GM12878 (cell line): ENCODE data around the gene TFF1. TPM values are rescaled to one million over a fixed set of nuclear protein-coding genes. Genes with fewer than 3 reads are reported as not detected.

Experiments used
- ATAC-seq: fragments of 200-7000 bp; cut with Tn5 transposase; 3 replicates; pipeline ENCODE4 v1.9.1; 2020; ENCODE audit warnings: mild to moderate bottlenecking, moderate library complexity
- BruUV-seq: library from RNA; stranded (reverse); fragments of 400-500 nt; replicated peaks from 2 replicates; lab custom pipeline; 2021; lab: Mats Ljungman, UMichigan
- CTCF ChIA-PET: fragments of 300-600 bp; sonication (Branson Sonifier 250); formaldehyde crosslinking; extraction: SDS; loops from one replicate; lab custom pipeline; 2021; ENCODE audit warnings: inconsistent platforms; lab: Yijun Ruan, JAX
- POLR2A ChIA-PET: fragments of 350-600 bp; formaldehyde crosslinking; extraction: SDS; loops from one replicate; lab custom pipeline; 2021; ENCODE audit warnings: inconsistent platforms; lab: Charles Lee
- RAD21 ChIA-PET: fragments of 300-600 bp; sonication (Branson Sonifier 250); formaldehyde crosslinking; loops from one replicate; lab custom pipeline; 2023; ENCODE audit warnings: antibody characterized with exemption; ENCODE audit not compliant: unreplicated experiment; lab: Charles Lee
- SMC1A ChIA-PET: fragments of 300-600 bp; sonication (Branson Sonifier 250); formaldehyde crosslinking; loops from one replicate; lab custom pipeline; 2023; ENCODE audit not compliant: unreplicated experiment, uncharacterized antibody; lab: Charles Lee
- DNase-seq: peaks from one replicate; pipeline ENCODE4 v3.0.0-alpha.2; 2011; ENCODE audit warnings: low read depth, low spot score
- FAIRE-seq: peaks from 3 replicates; lab custom pipeline; 2011; peaks lifted over from hg19 to GRCh38; lab: Jason Lieb, UNC
- H2AFZ ChIP-seq: 2 replicates; pipeline ENCODE4 v1.6.0; 2011; ENCODE audit warnings: low read depth, low read length, control low read depth; ENCODE audit not compliant: control insufficient read depth
- H3K27ac ChIP-seq: 2 replicates; pipeline ENCODE4 v1.5.1; 2011; ENCODE audit warnings: control low read depth; ENCODE audit not compliant: control insufficient read depth, insufficient read depth
- H3K27me3 ChIP-seq, 2 experiments: replicated peaks in 1 of 2; 2 replicates each; pipeline versions ENCODE4 v1.6.0 to v1.6.1; 2011; ENCODE audit warnings: low read length in 1 of 2; ENCODE audit not compliant: control insufficient read depth in 2 of 2, insufficient read depth in 2 of 2
- H3K36me3 ChIP-seq, 2 experiments: 2 replicates each; pipeline ENCODE4 v1.5.1; 2011; ENCODE audit warnings: low read length in 1 of 2; ENCODE audit not compliant: control insufficient read depth in 2 of 2, insufficient read depth in 2 of 2
- H3K4me1 ChIP-seq: 2 replicates; pipeline ENCODE4 v1.6.1; 2011; ENCODE audit warnings: mild to moderate bottlenecking, low read length, moderate library complexity, mixed read lengths; ENCODE audit not compliant: control insufficient read depth, insufficient read depth
- H3K4me2 ChIP-seq: 2 replicates; pipeline ENCODE4 v1.6.0; 2011; ENCODE audit warnings: control low read depth; ENCODE audit not compliant: control insufficient read depth, insufficient read depth
- H3K4me3 ChIP-seq: fragments of 200-600 bp; sonication (generic); 2 replicates; pipeline ENCODE4 v1.5.1; 2016
- H3K79me2 ChIP-seq: 2 replicates; pipeline ENCODE4 v1.6.0; 2011; ENCODE audit warnings: low read length; ENCODE audit not compliant: control insufficient read depth, insufficient read depth
- H3K9ac ChIP-seq: 2 replicates; pipeline ENCODE4 v1.8.0; 2011; ENCODE audit warnings: low read length, control low read depth, mixed read lengths; ENCODE audit not compliant: control insufficient read depth, insufficient read depth
- H3K9me3 ChIP-seq: replicated peaks from 3 replicates; pipeline ENCODE4 v1.5.1; 2011; ENCODE audit warnings: mild to moderate bottlenecking, low read length; ENCODE audit not compliant: control insufficient read depth, insufficient read depth
- H4K20me1 ChIP-seq: 2 replicates; pipeline ENCODE4 v1.6.0; 2011; ENCODE audit not compliant: control insufficient read depth, insufficient read depth
- BCLAF1 ChIP-seq: fragments of 450-650 bp; IDR thresholded peaks from 2 replicates; pipeline ENCODE4 v1.6.1; 2017; ENCODE audit warnings: antibody characterized with exemption, mild to moderate bottlenecking, moderate library complexity
- LARP7 ChIP-seq: fragments of 450-650 bp; IDR thresholded peaks from 2 replicates; pipeline ENCODE4 v1.6.1; 2017; ENCODE audit warnings: mild to moderate bottlenecking
- NBN ChIP-seq: fragments of 450-650 bp; IDR thresholded peaks from 2 replicates; pipeline ENCODE4 v1.6.1; 2016
- NFXL1 ChIP-seq: fragments of 450-650 bp; IDR thresholded peaks from 2 replicates; pipeline ENCODE4 v1.6.1; 2017; ENCODE audit warnings: antibody characterized with exemption, mild to moderate bottlenecking, borderline replicate concordance
- PAX5 ChIP-seq: IDR thresholded peaks from 2 replicates; pipeline ENCODE4 v1.6.1; 2011; ENCODE audit warnings: low read depth, low read length, borderline replicate concordance
- STAT3 ChIP-seq: IDR thresholded peaks from 2 replicates; pipeline ENCODE4 v1.6.1; 2011; ENCODE audit warnings: low read depth, low read length, improper control_type of control experiment
- TBL1XR1 ChIP-seq: IDR thresholded peaks from 2 replicates; pipeline ENCODE4 v1.6.1; 2012; ENCODE audit warnings: low read depth, low read length, improper control_type of control experiment
- TCF7 ChIP-seq: IDR thresholded peaks from 2 replicates; pipeline ENCODE4 v1.6.1; 2014; ENCODE audit warnings: antibody characterized with exemption, borderline replicate concordance
- WGBS: methylation state at CpG from one replicate; pipeline ENCODE4 v1.1.6; 2016; ENCODE audit warnings: low lambda C conversion rate; ENCODE audit not compliant: insufficient replicate concordance, insufficient coverage; ENCODE audit errors: missing lambda C conversion rate; 5-methylcytosine and 5-hydroxymethylcytosine counted together
- in situ Hi-C: fragments of 300-500 bp; cut with MboI; formaldehyde crosslinking; loops from 9 replicates; pipeline ENCODE4 v1.14.3; 2018; ENCODE audit warnings: mixed read lengths
- intact Hi-C: fragments of 100-400 bp; cut with micrococcal nuclease; formaldehyde crosslinking; loops from one replicate; pipeline ENCODE4 v1.14.2; 2022; ENCODE audit not compliant: unreplicated experiment
- polyA plus RNA-seq, 11 experiments: library from polyadenylated mRNA; depleted of rRNA in 4 of 11; unstranded in 6 of 11; stranded (reverse) in 5 of 11; fragments of >200 nt; fragmentation: Nextera tagmentation in 4 of 11; fragmentation: Illumina TruSeq in 1 of 11; extraction: Ambion mirVana in 4 of 11; extraction: Trizol in 1 of 11; gene quantifications; 1 replicate in 1 of 11; 2 replicates in 10 of 11; pipeline versions ENCODE4 v1.2.1 to v1.2.3, GENCODE V29; 2011 to 2016; ENCODE audit warnings: inconsistent platforms in 2 of 11, missing spikeins in 2 of 11, low read depth in 1 of 11
- total RNA-seq, 4 experiments: library from RNA; depleted of rRNA in 3 of 4; stranded (reverse); fragments of >200 nt in 3 of 4; fragmentation: Illumina TruSeq in 1 of 4; extraction: Trizol in 1 of 4; gene quantifications; 2 replicates each; pipeline versions ENCODE4 v1.2.1 to v1.2.3, GENCODE V29; 2013 to 2021
- TF ChIP-seq, protein P1 (sequence below): IDR thresholded peaks from 2 replicates; pipeline ENCODE4 v1.6.1; 2012; ENCODE audit warnings: low read depth, low read length, improper control_type of control experiment
- TF ChIP-seq, protein P2 (sequence below): fragments of 150-350 bp; IDR thresholded peaks from 2 replicates; pipeline ENCODE4 v1.6.1; 2014; ENCODE audit warnings: mild to moderate bottlenecking, low read depth, low read length
- TF ChIP-seq, protein P3 (sequence below): fragments of 450-650 bp; conservative IDR thresholded peaks from 2 replicates; pipeline ENCODE4 v1.6.1; 2017; ENCODE audit warnings: mild to moderate bottlenecking, moderate library complexity

Gene TFF1
- total and polyA plus RNA-seq, 10 of the 15 experiments (the other 5 are each of a cell fraction or from before 2014, with no cell fraction given) = 0.13 TPM; not detected in 9

GRCh38 chr21:42390696-42391095 lies 24.4 kb upstream of the TFF1 start:
- TF ChIP-seq, protein P1, sequence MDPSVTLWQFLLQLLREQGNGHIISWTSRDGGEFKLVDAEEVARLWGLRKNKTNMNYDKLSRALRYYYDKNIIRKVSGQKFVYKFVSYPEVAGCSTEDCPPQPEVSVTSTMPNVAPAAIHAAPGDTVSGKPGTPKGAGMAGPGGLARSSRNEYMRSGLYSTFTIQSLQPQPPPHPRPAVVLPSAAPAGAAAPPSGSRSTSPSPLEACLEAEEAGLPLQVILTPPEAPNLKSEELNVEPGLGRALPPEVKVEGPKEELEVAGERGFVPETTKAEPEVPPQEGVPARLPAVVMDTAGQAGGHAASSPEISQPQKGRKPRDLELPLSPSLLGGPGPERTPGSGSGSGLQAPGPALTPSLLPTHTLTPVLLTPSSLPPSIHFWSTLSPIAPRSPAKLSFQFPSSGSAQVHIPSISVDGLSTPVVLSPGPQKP = no peak
- TF ChIP-seq LARP7 (no peak), NBN (no peak), STAT3 (no peak), NFXL1 (no peak), PAX5 (no peak), BCLAF1 (no peak), TCF7 (no peak), TBL1XR1 (no peak)
- TF ChIP-seq, protein P2, sequence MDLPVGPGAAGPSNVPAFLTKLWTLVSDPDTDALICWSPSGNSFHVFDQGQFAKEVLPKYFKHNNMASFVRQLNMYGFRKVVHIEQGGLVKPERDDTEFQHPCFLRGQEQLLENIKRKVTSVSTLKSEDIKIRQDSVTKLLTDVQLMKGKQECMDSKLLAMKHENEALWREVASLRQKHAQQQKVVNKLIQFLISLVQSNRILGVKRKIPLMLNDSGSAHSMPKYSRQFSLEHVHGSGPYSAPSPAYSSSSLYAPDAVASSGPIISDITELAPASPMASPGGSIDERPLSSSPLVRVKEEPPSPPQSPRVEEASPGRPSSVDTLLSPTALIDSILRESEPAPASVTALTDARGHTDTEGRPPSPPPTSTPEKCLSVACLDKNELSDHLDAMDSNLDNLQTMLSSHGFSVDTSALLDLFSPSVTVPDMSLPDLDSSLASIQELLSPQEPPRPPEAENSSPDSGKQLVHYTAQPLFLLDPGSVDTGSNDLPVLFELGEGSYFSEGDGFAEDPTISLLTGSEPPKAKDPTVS = no peak
- TF ChIP-seq, protein P3, sequence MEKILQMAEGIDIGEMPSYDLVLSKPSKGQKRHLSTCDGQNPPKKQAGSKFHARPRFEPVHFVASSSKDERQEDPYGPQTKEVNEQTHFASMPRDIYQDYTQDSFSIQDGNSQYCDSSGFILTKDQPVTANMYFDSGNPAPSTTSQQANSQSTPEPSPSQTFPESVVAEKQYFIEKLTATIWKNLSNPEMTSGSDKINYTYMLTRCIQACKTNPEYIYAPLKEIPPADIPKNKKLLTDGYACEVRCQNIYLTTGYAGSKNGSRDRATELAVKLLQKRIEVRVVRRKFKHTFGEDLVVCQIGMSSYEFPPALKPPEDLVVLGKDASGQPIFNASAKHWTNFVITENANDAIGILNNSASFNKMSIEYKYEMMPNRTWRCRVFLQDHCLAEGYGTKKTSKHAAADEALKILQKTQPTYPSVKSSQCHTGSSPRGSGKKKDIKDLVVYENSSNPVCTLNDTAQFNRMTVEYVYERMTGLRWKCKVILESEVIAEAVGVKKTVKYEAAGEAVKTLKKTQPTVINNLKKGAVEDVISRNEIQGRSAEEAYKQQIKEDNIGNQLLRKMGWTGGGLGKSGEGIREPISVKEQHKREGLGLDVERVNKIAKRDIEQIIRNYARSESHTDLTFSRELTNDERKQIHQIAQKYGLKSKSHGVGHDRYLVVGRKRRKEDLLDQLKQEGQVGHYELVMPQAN = no peak
- TF ChIP-seq, all 136 proteins: peak for 0
- no peaks in the 10 kb centered on the region for H4K20me1 ChIP-seq
- H3K4me1 ChIP-seq = peaks cover 60% of the 10 kb centered on the region
- ChIA-PET POLR2A (no interaction called here), SMC1A (interaction anchor here (4.1 to 4.8 kb wide), 2 partner anchors 9 to 32 kb away, joined by 19 to 124 read pairs; no protein-coding TSS in a partner anchor), RAD21 (no interaction called here), CTCF (interaction anchor here (0.9 kb wide), 1 partner anchor 34 kb away, joined by 3 read pairs; no protein-coding TSS in a partner anchor)
- in situ Hi-C loops (no loop called here), intact Hi-C loops (no loop called here)
- 57% methylated on average over 2 of the region's 2 CpGs for WGBS
- no peak overlapping the region for H3K4me3 ChIP-seq
- H3K27ac ChIP-seq = peak overlapping the region; percentile 21
- peaks cover 12% of the 10 kb centered on the region for H3K79me2 ChIP-seq
- no TSS peak for BruUV-seq
- ATAC-seq (no peak), FAIRE-seq (no peak), DNase-seq (no peak)
- H3K9me3 ChIP-seq = no peaks in the 10 kb centered on the region
- no peaks in the 10 kb centered on the region for H3K36me3 ChIP-seq
- no peak overlapping the region for H3K9ac ChIP-seq
- H2AFZ ChIP-seq = no peak overlapping the region
- H3K27me3 ChIP-seq = no peaks in the 10 kb centered on the region
- H3K4me2 ChIP-seq = peak overlapping the region; percentile 56; the same call in 1 of the 2 replicates
